Activated B cell treated with CpG ODN at 0.5 μM for 24 hours (primary cell): ENCODE results near the gene AMMECR1L. TPM values are rescaled to one million over a fixed set of nuclear protein-coding genes. Genes with fewer than 3 reads are reported as not detected.
A peak's percentile ranks its signal among the peaks of the same experiment; 100 is the strongest.

Experiments
- ATAC-seq: fragments of 200-7000 bp; cut with Tn5 transposase; one replicate; pipeline ENCODE4 v1.10.0; 2021; ENCODE audit warnings: low read depth, mild to moderate bottlenecking, moderate library complexity
- CTCF ChIA-PET: fragments of 350-600 bp; sonication (Branson Sonifier 250); formaldehyde crosslinking; loops from one replicate; lab custom pipeline; 2021; ENCODE audit warnings: antibody characterized with exemption; lab: Charles Lee
- POLR2A ChIA-PET: fragments of 350-600 bp; sonication (Branson Sonifier 250); formaldehyde crosslinking; loops from one replicate; lab custom pipeline; 2021; ENCODE audit warnings: antibody characterized with exemption; lab: Charles Lee
- DNase-seq: peaks from one replicate; pipeline ENCODE4 v3.0.0; 2022
- H3K27ac Mint-ChIP-seq: one replicate; pipeline ENCODE4 v1.8.0; 2020; ENCODE audit warnings: mixed read lengths
- H3K27me3 Mint-ChIP-seq: one replicate; pipeline ENCODE4 v1.8.0; 2021; ENCODE audit warnings: mixed read lengths
- H3K36me3 Mint-ChIP-seq: one replicate; pipeline ENCODE4 v1.8.0; 2021; ENCODE audit warnings: low read depth, mixed read lengths
- H3K4me1 Mint-ChIP-seq: one replicate; pipeline ENCODE4 v1.8.0; 2021; ENCODE audit warnings: mixed read lengths
- H3K4me3 Mint-ChIP-seq: one replicate; pipeline ENCODE4 v1.8.0; 2020; ENCODE audit warnings: mild to moderate bottlenecking, mixed read lengths
- H3K9me3 Mint-ChIP-seq: one replicate; pipeline ENCODE4 v1.8.0; 2020; ENCODE audit warnings: mixed read lengths
- intact Hi-C: fragments of 100-400 bp; cut with micrococcal nuclease; formaldehyde crosslinking; loops from one replicate; pipeline ENCODE4 v1.15.1; 2024
- total RNA-seq: library from RNA; stranded (reverse); gene quantifications from 2 replicates; pipeline ENCODE4 v1.2.3, GENCODE V29; 2022
- TF ChIP-seq, protein P1 (sequence below): fragments of 200-600 bp; IDR thresholded peaks from one replicate; pipeline ENCODE4 v1.8.0; 2022; ENCODE audit warnings: antibody characterized with exemption, mild to moderate bottlenecking

Gene AMMECR1L
- total RNA-seq, 1 donor from 2014 or later, result 14.9 TPM

DNA sequence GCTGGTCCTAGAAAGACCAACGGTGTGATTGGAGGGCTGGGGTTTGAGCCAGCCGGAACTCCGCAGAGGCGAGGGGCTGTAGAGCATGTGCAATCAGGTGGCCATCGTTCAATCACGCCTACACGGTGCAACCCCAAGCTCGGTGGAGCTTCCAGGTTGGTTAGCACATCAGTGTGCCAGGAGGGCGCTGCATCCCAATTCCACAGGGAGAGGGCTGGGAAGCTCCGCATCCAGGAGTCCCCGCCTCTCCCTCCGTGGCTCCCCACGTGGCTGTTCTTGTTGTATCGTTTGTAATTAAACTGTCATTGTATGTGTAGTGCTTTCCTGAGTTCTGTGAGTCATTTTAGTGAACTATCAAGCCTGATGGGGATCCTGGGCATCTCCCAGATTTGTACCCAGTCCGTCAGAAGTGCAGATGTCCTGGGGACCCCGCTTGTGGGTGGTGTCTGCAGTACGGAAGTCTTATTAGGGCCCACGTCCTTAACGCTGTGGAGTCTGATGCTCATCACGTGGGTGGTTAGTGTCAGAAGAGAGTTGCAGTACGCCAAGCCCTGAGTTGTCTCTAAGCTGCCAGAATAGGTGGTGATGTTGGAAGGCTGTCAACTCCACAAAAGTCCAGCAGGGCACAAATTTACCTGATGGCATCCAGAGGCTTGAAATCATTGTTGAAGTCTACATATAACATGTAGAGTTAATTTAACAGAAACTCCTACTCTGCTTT, 20.6 kb upstream of the AMMECR1L start:
- peaks cover 4% of the 10 kb centered on the region for H3K4me1 Mint-ChIP-seq
- TF ChIP-seq, protein P1, sequence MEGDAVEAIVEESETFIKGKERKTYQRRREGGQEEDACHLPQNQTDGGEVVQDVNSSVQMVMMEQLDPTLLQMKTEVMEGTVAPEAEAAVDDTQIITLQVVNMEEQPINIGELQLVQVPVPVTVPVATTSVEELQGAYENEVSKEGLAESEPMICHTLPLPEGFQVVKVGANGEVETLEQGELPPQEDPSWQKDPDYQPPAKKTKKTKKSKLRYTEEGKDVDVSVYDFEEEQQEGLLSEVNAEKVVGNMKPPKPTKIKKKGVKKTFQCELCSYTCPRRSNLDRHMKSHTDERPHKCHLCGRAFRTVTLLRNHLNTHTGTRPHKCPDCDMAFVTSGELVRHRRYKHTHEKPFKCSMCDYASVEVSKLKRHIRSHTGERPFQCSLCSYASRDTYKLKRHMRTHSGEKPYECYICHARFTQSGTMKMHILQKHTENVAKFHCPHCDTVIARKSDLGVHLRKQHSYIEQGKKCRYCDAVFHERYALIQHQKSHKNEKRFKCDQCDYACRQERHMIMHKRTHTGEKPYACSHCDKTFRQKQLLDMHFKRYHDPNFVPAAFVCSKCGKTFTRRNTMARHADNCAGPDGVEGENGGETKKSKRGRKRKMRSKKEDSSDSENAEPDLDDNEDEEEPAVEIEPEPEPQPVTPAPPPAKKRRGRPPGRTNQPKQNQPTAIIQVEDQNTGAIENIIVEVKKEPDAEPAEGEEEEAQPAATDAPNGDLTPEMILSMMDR, result no peak
- intact Hi-C loops, result no loop called here
- CTCF ChIA-PET, result no interaction called here
- POLR2A ChIA-PET, result no interaction called here
- ATAC-seq, result no peak
- H3K4me3 Mint-ChIP-seq, result no peak overlapping the region
- peaks cover 3% of the 10 kb centered on the region for H3K9me3 Mint-ChIP-seq
- peaks cover 3% of the 10 kb centered on the region for H3K27me3 Mint-ChIP-seq
- no peaks in the 10 kb centered on the region for H3K36me3 Mint-ChIP-seq
- no peak for DNase-seq
- H3K27ac Mint-ChIP-seq, result no peak overlapping the region

DNA sequence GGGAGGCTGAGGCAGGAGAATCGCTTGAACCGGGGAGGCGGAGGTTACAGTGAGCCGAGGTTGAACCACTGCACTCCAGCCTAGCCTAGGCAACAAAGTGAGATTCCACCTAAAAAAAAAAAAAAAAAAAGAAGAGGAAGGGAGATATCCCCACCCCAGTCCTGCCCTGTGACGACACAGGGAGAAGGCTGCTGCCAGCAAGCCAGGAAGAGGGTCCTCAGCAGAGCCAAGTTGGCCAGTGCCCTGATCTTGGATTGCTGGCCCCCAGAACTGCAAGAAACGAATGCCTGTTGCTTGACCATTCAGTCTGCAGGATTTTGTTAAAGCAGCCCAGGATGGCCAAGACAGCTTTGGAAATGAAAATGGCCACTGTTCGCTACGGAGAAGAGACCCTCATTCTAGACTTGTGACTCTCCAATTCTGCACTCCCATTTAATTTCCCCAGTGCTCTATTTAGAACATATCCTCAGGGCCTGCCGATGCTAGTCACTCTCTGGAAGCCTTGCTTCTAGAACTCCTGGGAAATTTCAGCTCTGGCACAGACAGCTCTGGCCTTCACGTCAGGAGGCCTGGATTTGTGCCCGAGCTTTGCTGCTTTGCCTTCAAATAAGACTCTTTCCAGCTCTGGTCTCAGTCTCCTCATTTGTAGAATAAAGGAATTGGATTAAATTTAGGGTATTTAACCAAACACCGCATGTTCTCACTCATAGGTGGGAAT, 15.7 kb upstream of the AMMECR1L start:
- Mint-ChIP-seq H3K27me3 (no peaks in the 10 kb centered on the region), H3K27ac (no peak overlapping the region), H3K4me1 (peaks cover 30% of the 10 kb centered on the region), H3K4me3 (no peak overlapping the region), H3K36me3 (no peaks in the 10 kb centered on the region), H3K9me3 (no peaks in the 10 kb centered on the region)
- POLR2A ChIA-PET, result interaction anchor here (0.6 to 1.1 kb wide), 2 partner anchors 15 to 170 kb away, joined by 3 read pairs; partner anchors contain the start of gene AMMECR1L
- CTCF ChIA-PET, result no interaction called here
- TF ChIP-seq, protein P1, result no peak
- DNase-seq, result no peak
- ATAC-seq, result no peak
- intact Hi-C loops, result no loop called here

DNA sequence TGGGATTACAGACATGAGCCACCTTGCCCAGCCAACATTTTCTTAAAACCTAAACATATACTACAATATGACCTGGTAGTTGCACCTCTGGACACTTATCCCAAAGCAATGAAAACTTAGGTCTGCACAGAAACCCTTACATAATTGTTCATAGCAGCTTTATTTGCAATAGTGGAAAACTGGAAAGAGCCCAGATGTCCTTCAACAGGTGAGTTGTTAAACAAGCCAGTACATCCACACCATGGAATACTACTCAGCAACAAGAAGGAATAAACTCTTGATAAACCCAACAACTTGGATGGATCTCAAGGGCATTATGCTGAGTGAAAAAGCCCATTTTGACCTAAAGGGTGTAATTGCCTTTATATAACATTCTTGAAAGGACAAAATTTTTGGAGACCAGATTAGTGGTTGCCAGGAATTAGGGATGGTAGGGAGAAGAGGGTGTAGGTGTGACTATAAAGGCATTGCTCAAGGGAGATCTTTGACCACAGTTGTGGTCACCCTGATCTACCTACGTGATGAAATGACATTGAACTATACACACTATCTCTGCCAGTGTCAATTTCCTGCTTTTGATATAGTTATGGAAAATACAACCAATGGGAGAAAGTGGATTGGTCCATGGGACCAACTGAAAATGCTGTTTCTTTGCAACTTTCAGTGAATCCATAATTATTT, 11.9 kb upstream of the AMMECR1L start:
- peak overlapping the region; percentile 47 for H3K4me3 Mint-ChIP-seq
- CTCF ChIA-PET, result interaction anchor here (0.7 kb wide), 1 partner anchor 313 kb away, joined by 3 read pairs; no protein-coding TSS in a partner anchor
- no peak for ATAC-seq

DNA sequence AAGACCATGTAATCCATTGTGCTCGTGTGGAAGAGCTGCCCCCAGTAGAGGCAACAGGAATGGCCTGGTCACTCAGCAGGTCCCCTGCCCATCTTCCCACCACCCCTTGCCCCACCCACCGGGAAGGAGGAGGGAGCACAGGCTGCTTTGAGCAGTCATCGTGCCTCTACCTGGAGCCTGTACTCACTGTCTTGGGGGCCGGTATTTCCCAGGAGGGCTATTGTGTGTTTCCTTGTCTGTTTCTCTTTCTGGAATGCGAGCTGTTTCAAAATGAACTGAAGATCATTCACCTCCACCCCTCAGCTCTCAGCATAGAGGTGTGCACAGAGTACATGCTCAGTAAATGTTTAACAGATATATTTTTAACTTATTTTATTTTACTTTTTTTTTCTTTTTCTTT, 7.7 kb upstream of the AMMECR1L start:
- Mint-ChIP-seq H3K27me3 (no peaks in the 10 kb centered on the region), H3K4me3 (no peak overlapping the region), H3K9me3 (no peaks in the 10 kb centered on the region), H3K4me1 (peaks cover 17% of the 10 kb centered on the region), H3K36me3 (no peaks in the 10 kb centered on the region), H3K27ac (no peak overlapping the region)
- intact Hi-C loops, result no loop called here
- POLR2A ChIA-PET, result interaction anchor here (0.7 kb wide), 1 partner anchor 63 kb away, joined by 3 read pairs; no protein-coding TSS in a partner anchor
- DNase-seq, result no peak
- TF ChIP-seq, protein P1, result no peak
- CTCF ChIA-PET, result no interaction called here
- ATAC-seq, result no peak

More for the DNA sequence above, 11.9 kb upstream of the AMMECR1L start:
- no peaks in the 10 kb centered on the region for H3K9me3 Mint-ChIP-seq
- POLR2A ChIA-PET, result no interaction called here
- intact Hi-C loops, result loop anchor here (1.0 kb wide), 1 partner anchor 10 kb away; no protein-coding TSS in a partner anchor
- peaks cover 27% of the 10 kb centered on the region for H3K4me1 Mint-ChIP-seq
- TF ChIP-seq, protein P1, result no peak
- H3K27ac Mint-ChIP-seq, result peak overlapping the region; percentile 12
- no peak for DNase-seq
- no peaks in the 10 kb centered on the region for H3K27me3 Mint-ChIP-seq
- no peaks in the 10 kb centered on the region for H3K36me3 Mint-ChIP-seq
